ENCODE measurements around the gene OR4C15.

Gene OR4C15

DNA sequence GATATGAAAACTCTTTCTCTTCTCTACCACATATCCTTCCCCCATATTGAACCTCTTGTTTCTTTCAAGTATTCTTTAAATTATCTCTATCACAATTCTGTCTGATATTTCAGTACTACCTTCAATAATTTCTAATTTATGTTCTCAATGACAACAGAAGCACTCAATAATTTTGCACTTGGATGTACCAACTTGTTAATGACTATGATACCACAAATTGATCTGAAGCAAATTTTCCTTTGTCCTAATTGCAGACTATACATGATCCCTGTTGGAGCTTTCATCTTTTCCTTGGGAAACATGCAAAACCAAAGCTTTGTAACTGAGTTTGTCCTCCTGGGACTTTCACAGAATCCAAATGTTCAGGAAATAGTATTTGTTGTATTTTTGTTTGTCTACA, at the start of gene OR4C15:
TSS of gene OR4C15 (plus strand) at position 301 of the 400 bp plus-strand sequence. CDS start at position 301, 0 bp downstream.
- DNase-seq (ENCODE audit: low read depth in 2 of 2, low spot score in 1 of 2): no peak

GRCh38 chr11:55571828-55572227, 17.6 kb downstream of the OR4C15 start, which contains the start of gene OR4C16:
OR4C16 (plus strand) TSS chr11:55572128; CDS start chr11:55572128, 0 bp downstream.
- DNase-seq (ENCODE audit: low read depth in 2 of 2, low spot score in 1 of 2): no peak

GRCh38 chr11:55572548-55572947, 18.3 kb downstream of the OR4C15 start:
- no peak for DNase-seq (ENCODE audit: low read depth in 2 of 2, low spot score in 1 of 2)
